ENCODE measurements around the gene TGFB2. TPM values are rescaled to one million over a fixed set of nuclear protein-coding genes. Genes with fewer than 3 reads are reported as not detected.

The TGFB2 gene
- polyA plus RNA-seq, 1 donor (not counting 4 experiments of a cell fraction or from before 2014, with no cell fraction given) = 21.5 TPM

- TF ChIP-seq EZH2 (IDR thresholded peaks at IDR 0.05; ENCODE audit: low read length) (no peak), CTCF (optimal IDR thresholded peaks at IDR 0.05 in 1 of 3, IDR thresholded peaks at IDR 0.05 in 1 of 3, conservative IDR thresholded peaks at IDR 0.05 in 1 of 3; ENCODE audit: extremely low read depth in 1 of 3, insufficient read depth in 2 of 3, low read length in 3 of 3) (no peak)
- H3K9me3 ChIP-seq (ENCODE audit: control insufficient read depth, low read depth, low read length) = no peaks in the 10 kb centered on the region
- dilution Hi-C loops (cut with MboI; ENCODE audit: extremely low pct_ligation_motif_present, low sequenced_read_pairs) = no loop called here
- H3K79me2 ChIP-seq (ENCODE audit: control insufficient read depth, insufficient read depth, low read length) = no peaks in the 10 kb centered on the region
- H3K27me3 ChIP-seq (ENCODE audit: control insufficient read depth, extremely low read depth, insufficient read depth, low read length) = no peaks in the 10 kb centered on the region
- no peaks in the 10 kb centered on the region for H3K9me1 ChIP-seq (ENCODE audit: control insufficient read depth, extremely low read depth, insufficient read depth, low read length)
- no peaks in the 10 kb centered on the region for H3K36me3 ChIP-seq (ENCODE audit: control insufficient read depth in 2 of 2, extremely low read depth in 1 of 2, insufficient read depth in 2 of 2, low read length in 2 of 2)
- DNase-seq (ENCODE audit: low read depth, low spot score) (no peak), FAIRE-seq (no peak)
- H3K4me1 ChIP-seq (ENCODE audit: control insufficient read depth, extremely low read depth, insufficient read depth, low read length) = peaks cover 13% of the 10 kb centered on the region
- H3K4me3 ChIP-seq (ENCODE audit: control insufficient read depth in 2 of 3, extremely low read depth in 1 of 3, insufficient read depth in 2 of 3, low read depth in 1 of 3, low read length in 3 of 3) = no peak overlapping the region
- no peak overlapping the region for H3K4me2 ChIP-seq (ENCODE audit: control insufficient read depth, extremely low read depth, insufficient read depth, low read depth, low read length)
- no peak overlapping the region for H2AFZ ChIP-seq (ENCODE audit: control insufficient read depth, low read length)
- no peaks in the 10 kb centered on the region for H4K20me1 ChIP-seq (ENCODE audit: control insufficient read depth, extremely low read depth, insufficient read depth, low read length)
- H3K9ac ChIP-seq (ENCODE audit: control insufficient read depth, extremely low read depth, insufficient read depth, low read length) = no peak overlapping the region
- H3K27ac ChIP-seq (ENCODE audit: control insufficient read depth, insufficient read depth, low read length) = no peak overlapping the region
Observed at GRCh38 chr1:218429301-218429700, 84.2 kb downstream of the TGFB2 start.

DNA sequence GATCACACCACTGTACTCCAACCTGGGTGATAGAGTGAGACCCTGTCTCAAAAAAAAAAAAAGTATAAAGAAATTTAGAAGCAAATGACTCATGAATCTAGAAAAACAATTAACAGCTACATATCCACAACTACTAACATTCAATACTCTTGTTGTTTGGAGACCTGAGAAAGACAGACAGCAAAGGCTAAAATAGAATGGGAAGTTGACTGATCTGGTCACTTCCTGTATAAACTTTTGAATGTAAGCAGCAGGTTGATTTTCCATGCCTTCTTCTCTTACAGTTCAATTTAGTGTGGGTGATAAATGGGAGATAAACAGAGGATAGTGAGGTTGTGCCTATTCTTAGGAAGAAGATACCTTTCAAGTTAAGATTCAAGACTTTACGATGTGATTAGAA, 85.2 kb downstream of the TGFB2 start:
- Histone ChIP-seq H4K20me1 (ENCODE audit: control insufficient read depth, extremely low read depth, insufficient read depth, low read length) (no peaks in the 10 kb centered on the region), H3K27me3 (ENCODE audit: control insufficient read depth, extremely low read depth, insufficient read depth, low read length) (no peaks in the 10 kb centered on the region), H3K9me1 (ENCODE audit: control insufficient read depth, extremely low read depth, insufficient read depth, low read length) (no peaks in the 10 kb centered on the region), H3K36me3 (ENCODE audit: control insufficient read depth in 2 of 2, extremely low read depth in 1 of 2, insufficient read depth in 2 of 2, low read length in 2 of 2) (peaks cover 0 to 1% of the 10 kb centered on the region in 2 experiments), H2AFZ (ENCODE audit: control insufficient read depth, low read length) (no peak overlapping the region), H3K79me2 (ENCODE audit: control insufficient read depth, insufficient read depth, low read length) (no peaks in the 10 kb centered on the region), H3K4me3 (ENCODE audit: control insufficient read depth in 2 of 3, extremely low read depth in 1 of 3, insufficient read depth in 2 of 3, low read depth in 1 of 3, low read length in 3 of 3) (no peak overlapping the region), H3K4me1 (ENCODE audit: control insufficient read depth, extremely low read depth, insufficient read depth, low read length) (peaks cover 13% of the 10 kb centered on the region), H3K27ac (ENCODE audit: control insufficient read depth, insufficient read depth, low read length) (no peak overlapping the region), H3K9ac (ENCODE audit: control insufficient read depth, extremely low read depth, insufficient read depth, low read length) (no peak overlapping the region), H3K4me2 (ENCODE audit: control insufficient read depth, extremely low read depth, insufficient read depth, low read depth, low read length) (no peak overlapping the region), H3K9me3 (ENCODE audit: control insufficient read depth, low read depth, low read length) (no peaks in the 10 kb centered on the region)
- no peak for TF ChIP-seq EZH2 (IDR thresholded peaks at IDR 0.05; ENCODE audit: low read length)
- TF ChIP-seq CTCF (optimal IDR thresholded peaks at IDR 0.05 in 1 of 3, IDR thresholded peaks at IDR 0.05 in 1 of 3, conservative IDR thresholded peaks at IDR 0.05 in 1 of 3; ENCODE audit: extremely low read depth in 1 of 3, insufficient read depth in 2 of 3, low read length in 3 of 3) = no peak
- DNase-seq (ENCODE audit: low read depth, low spot score) = no peak
- FAIRE-seq = no peak
- dilution Hi-C loops (cut with MboI; ENCODE audit: extremely low pct_ligation_motif_present, low sequenced_read_pairs) = no loop called here

Data from keratinocyte (primary cell).